NB4 (cell line): ENCODE data around the gene DHRS3.

Experiments
- DNase-seq: peaks from one replicate; pipeline ENCODE4 v3.0.0; 2010; ENCODE audit warnings: low read depth
- H3K4me3 ChIP-seq: one replicate; pipeline ENCODE4 v1.5.1; 2011; ENCODE audit warnings: mild to moderate bottlenecking, low read depth, low read length, moderate library complexity
- MYC ChIP-seq: IDR thresholded peaks from 2 replicates; pipeline ENCODE4 v1.6.1; 2011; ENCODE audit warnings: low read depth, low read length
- POLR2A ChIP-seq: IDR thresholded peaks from 2 replicates; pipeline ENCODE4 v1.6.1; 2011; ENCODE audit warnings: mild to moderate bottlenecking; ENCODE audit not compliant: insufficient read length; ENCODE audit errors: extremely low read depth
- TF ChIP-seq, protein P1 (sequence below): IDR thresholded peaks from one replicate; pipeline ENCODE4 v1.5.1; 2012; ENCODE audit warnings: low read depth, low read length
- TF ChIP-seq, protein P2 (sequence below): IDR thresholded peaks from 2 replicates; pipeline ENCODE4 v1.6.1; 2011; ENCODE audit warnings: low read depth, low read length

Gene DHRS3

DNA sequence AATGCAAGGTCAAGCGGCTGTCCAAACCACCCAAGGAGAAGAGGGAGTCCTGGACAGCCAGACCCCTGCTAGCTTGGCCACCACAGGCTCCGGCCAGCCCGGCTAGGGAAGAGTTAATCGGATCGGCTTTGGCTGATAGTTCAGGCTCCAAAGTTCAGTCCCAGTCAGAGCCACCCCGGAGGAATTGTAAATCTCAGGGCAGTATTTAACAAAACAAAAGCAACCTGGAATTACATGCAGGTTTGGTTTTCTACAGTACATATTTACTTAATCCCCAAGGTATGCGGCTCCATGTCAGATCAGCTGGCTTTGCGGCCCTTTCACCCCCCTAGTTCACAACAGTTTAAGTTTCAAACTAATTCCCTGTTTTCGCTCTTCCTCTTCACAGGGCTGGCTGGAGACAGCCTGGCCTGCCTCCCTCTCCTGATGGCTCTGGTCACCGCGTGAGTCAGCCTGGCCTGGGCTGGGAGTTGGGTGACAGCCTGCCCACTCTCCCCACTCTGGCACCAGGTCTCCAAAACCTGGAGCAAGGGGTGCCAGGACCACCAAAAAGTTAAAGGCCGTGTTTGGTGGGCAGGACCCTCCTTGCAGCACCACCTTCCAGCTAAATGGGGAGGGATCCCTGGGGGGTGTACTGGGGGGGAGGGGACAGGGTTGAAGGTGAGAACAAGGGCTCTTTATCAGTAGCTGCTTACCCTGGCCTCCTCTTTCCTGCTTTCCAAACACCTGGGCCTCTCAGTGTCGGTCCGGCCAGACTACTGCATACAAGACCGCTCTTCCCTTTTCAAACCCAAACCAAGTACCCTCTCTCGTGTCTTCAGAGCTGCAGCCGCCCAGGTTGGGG lies 1.9 kb downstream of the DHRS3 start:
- peak; percentile 28 for DNase-seq
- no peak overlapping the region for H3K4me3 ChIP-seq
- TF ChIP-seq, protein P1, sequence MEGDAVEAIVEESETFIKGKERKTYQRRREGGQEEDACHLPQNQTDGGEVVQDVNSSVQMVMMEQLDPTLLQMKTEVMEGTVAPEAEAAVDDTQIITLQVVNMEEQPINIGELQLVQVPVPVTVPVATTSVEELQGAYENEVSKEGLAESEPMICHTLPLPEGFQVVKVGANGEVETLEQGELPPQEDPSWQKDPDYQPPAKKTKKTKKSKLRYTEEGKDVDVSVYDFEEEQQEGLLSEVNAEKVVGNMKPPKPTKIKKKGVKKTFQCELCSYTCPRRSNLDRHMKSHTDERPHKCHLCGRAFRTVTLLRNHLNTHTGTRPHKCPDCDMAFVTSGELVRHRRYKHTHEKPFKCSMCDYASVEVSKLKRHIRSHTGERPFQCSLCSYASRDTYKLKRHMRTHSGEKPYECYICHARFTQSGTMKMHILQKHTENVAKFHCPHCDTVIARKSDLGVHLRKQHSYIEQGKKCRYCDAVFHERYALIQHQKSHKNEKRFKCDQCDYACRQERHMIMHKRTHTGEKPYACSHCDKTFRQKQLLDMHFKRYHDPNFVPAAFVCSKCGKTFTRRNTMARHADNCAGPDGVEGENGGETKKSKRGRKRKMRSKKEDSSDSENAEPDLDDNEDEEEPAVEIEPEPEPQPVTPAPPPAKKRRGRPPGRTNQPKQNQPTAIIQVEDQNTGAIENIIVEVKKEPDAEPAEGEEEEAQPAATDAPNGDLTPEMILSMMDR: no peak
- TF ChIP-seq MYC (no peak), POLR2A (no peak)
- TF ChIP-seq, protein P2, sequence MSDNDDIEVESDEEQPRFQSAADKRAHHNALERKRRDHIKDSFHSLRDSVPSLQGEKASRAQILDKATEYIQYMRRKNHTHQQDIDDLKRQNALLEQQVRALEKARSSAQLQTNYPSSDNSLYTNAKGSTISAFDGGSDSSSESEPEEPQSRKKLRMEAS: no peak

DNA sequence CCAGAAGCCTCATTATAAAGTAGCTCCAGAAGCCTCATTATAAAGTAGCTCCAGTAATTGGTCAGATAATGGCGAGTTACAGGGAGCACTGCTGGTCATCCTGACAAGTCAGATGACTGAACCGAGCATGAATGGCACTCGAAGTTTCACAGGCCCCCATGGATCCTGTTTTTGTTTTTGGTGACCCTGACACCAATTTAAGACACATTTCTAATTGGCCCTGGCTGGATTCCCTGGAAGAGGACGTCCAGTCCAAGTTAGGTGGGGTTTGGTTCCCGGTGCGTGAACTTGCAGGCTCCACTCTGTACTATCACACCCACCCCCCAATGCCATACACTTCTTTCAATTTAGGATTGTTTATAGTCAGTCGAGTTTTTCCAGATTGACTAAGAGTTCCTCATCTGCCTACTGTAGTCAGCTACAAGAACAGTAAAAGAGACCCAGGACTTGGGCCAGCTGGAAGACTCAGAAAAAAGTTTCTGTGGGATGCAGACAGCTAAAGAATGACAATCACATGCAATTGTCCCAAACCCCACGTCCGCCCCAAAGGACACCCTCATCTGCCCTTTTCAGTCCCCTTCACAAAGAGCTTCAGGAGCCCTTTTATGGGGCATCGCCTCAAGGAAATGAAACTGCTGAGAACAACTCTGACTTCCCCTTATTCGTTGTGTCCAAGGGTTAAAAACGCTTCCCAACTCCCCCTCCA lies 2.7 kb downstream of the DHRS3 start:
- DNase-seq: peak; percentile 63
- TF ChIP-seq, protein P1: no peak
- TF ChIP-seq, protein P2: no peak
- TF ChIP-seq MYC: no peak
- no peak for TF ChIP-seq POLR2A
- no peak overlapping the region for H3K4me3 ChIP-seq

DNA sequence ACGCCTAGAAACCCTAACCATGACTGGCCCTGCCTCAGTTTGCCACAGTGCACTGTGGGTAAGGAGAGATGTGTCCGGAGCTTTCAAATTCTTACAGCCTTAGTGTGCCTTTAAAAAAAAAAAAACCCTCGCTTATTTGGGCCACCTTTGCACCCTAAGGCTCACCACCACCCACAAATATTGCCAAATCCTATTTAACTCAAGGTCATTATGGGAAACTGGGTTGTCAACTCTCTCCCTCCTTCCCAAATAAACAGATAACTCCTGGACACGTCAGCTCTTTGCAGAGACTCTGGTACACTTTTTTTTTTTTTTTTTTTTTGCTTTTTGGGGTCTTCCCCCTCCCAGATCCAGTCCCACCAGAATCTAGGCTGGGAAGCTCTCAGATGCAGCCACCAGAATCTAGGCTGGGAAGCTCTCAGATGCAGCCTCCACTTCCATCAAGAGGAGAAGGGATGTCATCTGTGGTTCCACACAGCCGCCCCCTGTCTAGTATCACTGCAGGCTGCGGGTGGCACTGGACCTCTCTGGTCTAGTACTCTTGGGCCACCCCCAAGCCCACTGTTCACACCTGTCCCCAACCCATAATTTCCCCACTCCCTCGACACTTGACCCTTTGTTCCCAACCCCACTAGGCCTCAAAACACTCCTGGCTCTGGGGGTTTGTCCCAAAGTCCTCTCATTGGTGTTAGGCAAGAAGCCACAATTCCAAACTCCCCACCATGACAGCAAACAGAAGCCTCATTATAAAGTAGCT lies 3.4 kb downstream of the DHRS3 start:
- DNase-seq: no peak
- H3K4me3 ChIP-seq: no peak overlapping the region
- TF ChIP-seq, protein P1: no peak
- TF ChIP-seq MYC (no peak), POLR2A (no peak)
- TF ChIP-seq, protein P2: no peak

DNA sequence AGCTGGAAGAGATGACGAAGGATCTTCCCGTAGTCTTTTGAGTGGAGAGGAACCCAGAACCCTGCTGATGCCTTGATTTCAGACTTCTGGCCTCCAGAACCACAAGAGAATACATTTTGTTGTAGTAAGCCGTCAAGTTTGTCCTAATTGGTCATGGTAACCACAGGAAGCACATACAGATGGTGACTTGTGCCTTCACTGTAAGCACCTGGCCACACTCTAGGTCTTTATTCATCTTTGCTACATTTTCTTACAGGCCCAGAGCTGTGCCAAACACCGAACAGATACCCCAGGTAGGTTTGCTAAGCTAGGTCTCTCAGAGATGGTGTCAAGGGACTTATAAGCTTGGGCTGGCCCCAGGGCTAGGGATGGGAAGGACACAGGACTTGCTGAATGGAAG lies 4.8 kb downstream of the DHRS3 start:
- no peak for DNase-seq
- TF ChIP-seq POLR2A: no peak
- TF ChIP-seq, protein P1: no peak
- no peak for TF ChIP-seq MYC
- TF ChIP-seq, protein P2: no peak
- H3K4me3 ChIP-seq: no peak overlapping the region

DNA sequence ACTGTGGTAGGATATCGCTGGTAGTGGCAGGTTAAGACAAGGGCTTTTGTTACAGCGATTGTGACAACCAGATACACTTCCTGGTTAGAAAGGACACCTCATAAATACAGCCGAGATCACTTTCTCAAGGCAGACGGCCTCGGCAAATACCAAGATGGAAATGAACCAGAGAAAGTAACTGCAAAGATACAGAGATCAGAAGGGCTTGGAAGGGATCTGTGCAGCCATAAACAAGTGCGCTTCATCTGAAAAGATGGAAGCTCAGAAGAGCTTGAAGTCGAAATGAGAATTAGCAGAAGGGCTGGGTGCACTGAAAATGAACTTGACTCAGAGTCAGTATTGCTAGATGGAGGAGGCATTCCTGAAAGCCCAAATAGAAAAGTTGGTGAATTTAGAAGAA lies 7.1 kb downstream of the DHRS3 start:
- no peak for DNase-seq
- TF ChIP-seq MYC (no peak), POLR2A (no peak)
- TF ChIP-seq, protein P2: no peak
- TF ChIP-seq, protein P1: no peak

More for the DNA sequence above, 7.1 kb downstream of the DHRS3 start:
- H3K4me3 ChIP-seq: no peak overlapping the region
